IMR-90 (cell line): ENCODE measurements around the gene TCEA2. TPM values are rescaled to one million over a fixed set of nuclear protein-coding genes. Genes with fewer than 3 reads are reported as not detected.

Experiments
- ATAC-seq: fragments of 200-7000 bp; cut with Tn5 transposase; 2 replicates; pipeline ENCODE4 v1.9.1; 2020; ENCODE audit warnings: low read depth, mild to moderate bottlenecking, moderate library complexity
- BruUV-seq: library from RNA; stranded (reverse); fragments of 400-500 nt; replicated peaks from 2 replicates; lab custom pipeline; 2021; lab: Mats Ljungman, UMichigan
- CTCF ChIA-PET: fragments of 300-600 bp; formaldehyde crosslinking; extraction: SDS; loops from one replicate; lab custom pipeline; 2021; ENCODE audit warnings: antibody characterized with exemption; lab: Yijun Ruan, JAX
- POLR2A ChIA-PET: fragments of 300-600 bp; sonication (Branson Sonifier 250); formaldehyde crosslinking; loops from one replicate; lab custom pipeline; 2022; ENCODE audit warnings: antibody characterized with exemption; ENCODE audit not compliant: unreplicated experiment; lab: Charles Lee
- DNase-seq: peaks from one replicate; pipeline ENCODE4 v3.0.0; 2013
- H2AFZ ChIP-seq: replicated peaks from 2 replicates; pipeline ENCODE3; 2013; ENCODE audit warnings: low read length, mild to moderate bottlenecking; ENCODE audit not compliant: poor library complexity
- H2AK5ac ChIP-seq: 2 replicates; pipeline ENCODE4 v1.6.1; 2013; ENCODE audit warnings: low read depth, low read length, inconsistent platforms
- H2AK9ac ChIP-seq: replicated peaks from 2 replicates; pipeline ENCODE3; 2013; ENCODE audit warnings: mild to moderate bottlenecking, low read depth, low read length, moderate library complexity; ENCODE audit not compliant: poor library complexity
- H2BK120ac ChIP-seq: 2 replicates; pipeline ENCODE4 v1.6.1; 2013; ENCODE audit warnings: low read depth, low read length, inconsistent platforms
- H2BK15ac ChIP-seq: 3 replicates; pipeline ENCODE4 v1.6.1; 2013; ENCODE audit warnings: low read depth, low read length, inconsistent platforms
- H2BK20ac ChIP-seq: 2 replicates; pipeline ENCODE4 v1.6.1; 2013; ENCODE audit warnings: low read depth, mild to moderate bottlenecking, inconsistent platforms, low read length, moderate library complexity
- H2BK5ac ChIP-seq: 2 replicates; pipeline ENCODE4 v1.6.1; 2013; ENCODE audit warnings: mild to moderate bottlenecking, low read depth, low read length, inconsistent platforms; ENCODE audit not compliant: poor library complexity, severe bottlenecking
- H3K14ac ChIP-seq: replicated peaks from 2 replicates; pipeline ENCODE4 v1.6.1; 2013; ENCODE audit warnings: low read depth, low read length, inconsistent platforms
- H3K18ac ChIP-seq: 2 replicates; pipeline ENCODE4 v1.6.1; 2013; ENCODE audit warnings: low read depth, low read length, control low read depth
- H3K23ac ChIP-seq: 2 replicates; pipeline ENCODE4 v1.6.1; 2013; ENCODE audit warnings: low read depth, low read length, inconsistent platforms
- H3K27ac ChIP-seq: 2 replicates; pipeline ENCODE4 v1.5.1; 2013; ENCODE audit warnings: mild to moderate bottlenecking, control low read depth, low read length; ENCODE audit not compliant: insufficient read depth
- H3K27me3 ChIP-seq: 2 replicates; pipeline ENCODE4 v1.6.1; 2013; ENCODE audit warnings: low read length; ENCODE audit not compliant: control insufficient read depth, insufficient read depth
- H3K36me3 ChIP-seq: 2 replicates; pipeline ENCODE4 v1.6.1; 2013; ENCODE audit warnings: low read length, mixed read lengths; ENCODE audit not compliant: control insufficient read depth, insufficient read depth
- H3K4ac ChIP-seq: 2 replicates; pipeline ENCODE4 v1.6.1; 2013; ENCODE audit warnings: low read depth, low read length, inconsistent platforms
- H3K4me1 ChIP-seq: 2 replicates; pipeline ENCODE4 v1.6.1; 2013; ENCODE audit warnings: low read length, mixed read lengths; ENCODE audit not compliant: control insufficient read depth, insufficient read depth
- H3K4me2 ChIP-seq: 2 replicates; pipeline ENCODE4 v1.6.1; 2013; ENCODE audit warnings: low read depth, mild to moderate bottlenecking, control low read depth, low read length, moderate library complexity
- H3K4me3 ChIP-seq: 2 replicates; pipeline ENCODE4 v1.5.1; 2013; ENCODE audit warnings: low read depth, mild to moderate bottlenecking, control low read depth, low read length, moderate library complexity; ENCODE audit not compliant: insufficient read depth
- H3K56ac ChIP-seq: 2 replicates; pipeline ENCODE4 v1.6.1; 2013; ENCODE audit warnings: low read length, inconsistent platforms; ENCODE audit not compliant: insufficient read depth; ENCODE audit errors: extremely low read depth
- H3K79me1 ChIP-seq, 2 experiments: 2 replicates each; pipeline ENCODE4 v1.6.1; 2013; ENCODE audit warnings: low read length in 2 of 2, inconsistent platforms in 1 of 2, low read depth in 1 of 2
- H3K9ac ChIP-seq: 2 replicates; pipeline ENCODE4 v1.6.1; 2013; ENCODE audit warnings: low read depth, low read length, control low read depth
- H3K9me1 ChIP-seq: 2 replicates; pipeline ENCODE4 v1.6.1; 2013; ENCODE audit warnings: low read length, inconsistent platforms; ENCODE audit not compliant: insufficient read depth
- H3K9me3 ChIP-seq: 2 replicates; pipeline ENCODE4 v1.6.1; 2013; ENCODE audit warnings: low read length; ENCODE audit not compliant: control insufficient read depth, insufficient read depth
- H4K20me1 ChIP-seq: 2 replicates; pipeline ENCODE4 v1.6.1; 2013; ENCODE audit warnings: low read length, inconsistent platforms; ENCODE audit not compliant: insufficient read depth
- H4K5ac ChIP-seq: 2 replicates; pipeline ENCODE4 v1.6.1; 2013; ENCODE audit warnings: mild to moderate bottlenecking, low read depth, low read length, control low read depth
- H4K8ac ChIP-seq, 2 experiments: 2 replicates each; pipeline ENCODE4 v1.6.1; 2013; ENCODE audit warnings: low read depth in 2 of 2, low read length in 2 of 2, control low read depth in 1 of 2, inconsistent platforms in 1 of 2
- H4K91ac ChIP-seq: 2 replicates; pipeline ENCODE4 v1.6.1; 2013; ENCODE audit warnings: low read depth, low read length, inconsistent platforms; ENCODE audit not compliant: insufficient read depth
- CEBPB ChIP-seq: IDR thresholded peaks from 2 replicates; pipeline ENCODE4 v1.6.1; 2012; ENCODE audit warnings: low read depth, low read length, improper control_type of control experiment
- CHD1 ChIP-seq: IDR thresholded peaks from 2 replicates; pipeline ENCODE4 v1.6.1; 2012; ENCODE audit warnings: low read depth, low read length, improper control_type of control experiment
- FOS ChIP-seq: fragments of 150-350 bp; IDR thresholded peaks from 2 replicates; pipeline ENCODE4 v1.6.1; 2016; ENCODE audit warnings: low read depth, low read length
- MXI1 ChIP-seq: IDR thresholded peaks from 2 replicates; pipeline ENCODE4 v1.6.1; 2012; ENCODE audit warnings: low read depth, mild to moderate bottlenecking, low read length, moderate library complexity, borderline replicate concordance
- NFE2L2 ChIP-seq: fragments of 150-350 bp; IDR thresholded peaks from 2 replicates; pipeline ENCODE4 v1.6.1; 2016; ENCODE audit warnings: low read depth, mild to moderate bottlenecking, low read length
- RCOR1 ChIP-seq: IDR thresholded peaks from 2 replicates; pipeline ENCODE4 v1.6.1; 2012; ENCODE audit warnings: mild to moderate bottlenecking, low read length, improper control_type of control experiment; ENCODE audit not compliant: insufficient replicate concordance
- SMC3 ChIP-seq: fragments of 150-350 bp; IDR thresholded peaks from 2 replicates; pipeline ENCODE4 v1.6.1; 2016; ENCODE audit warnings: low read depth, mild to moderate bottlenecking, antibody characterized with exemption, low read length, moderate library complexity
- WGBS, 2 experiments: methylation state at CpG; one replicate each; pipeline versions ENCODE4 v1.1.5 to v1.1.7; 2013; ENCODE audit warnings: missing lambda C conversion rate in 2 of 2; ENCODE audit not compliant: insufficient read length in 1 of 2; ENCODE audit errors: extremely low coverage in 2 of 2; 5-methylcytosine and 5-hydroxymethylcytosine counted together
- dilution Hi-C: fragments of 300-500 bp; cut with HindIII; formaldehyde crosslinking; loops from one replicate; pipeline ENCODE4 v1.14.3; 2018; ENCODE audit warnings: low sequenced_read_pairs; ENCODE audit not compliant: unreplicated experiment
- in situ Hi-C: fragments of 300-500 bp; cut with MboI; formaldehyde crosslinking; loops from 3 replicates; pipeline ENCODE4 v1.14.3; 2019; ENCODE audit warnings: low sequenced_read_pairs, inconsistent platforms, mixed read lengths
- intact Hi-C: fragments of 100-400 bp; cut with micrococcal nuclease; formaldehyde crosslinking; loops from 2 replicates; pipeline ENCODE4 v1.10.0; 2022
- polyA plus RNA-seq, 3 experiments: library from polyadenylated mRNA; depleted of rRNA; stranded (reverse); fragments of >200 nt; gene quantifications; 2 replicates each; pipeline ENCODE4 v1.2.3, GENCODE V29; 2012; ENCODE audit warnings: low replicate concordance in 1 of 3
- total RNA-seq: library from RNA; depleted of rRNA; stranded (reverse); fragments of >200 nt; gene quantifications from 2 replicates; pipeline ENCODE4 v1.2.3, GENCODE V29; 2012
- TF ChIP-seq, protein P1 (sequence below): conservative IDR thresholded peaks from 2 replicates; pipeline ENCODE4 v1.5.1; 2012; ENCODE audit warnings: mild to moderate bottlenecking, low read depth, low read length, improper control_type of control experiment
- TF ChIP-seq, protein P2 (sequence below): fragments of 150-350 bp; IDR thresholded peaks from 2 replicates; pipeline ENCODE4 v1.6.1; 2017; ENCODE audit warnings: mild to moderate bottlenecking, antibody characterized with exemption, low read length, low read depth
- TF ChIP-seq, protein P3 (sequence below): fragments of 150-350 bp; IDR thresholded peaks from 2 replicates; pipeline ENCODE4 v1.6.1; 2016; ENCODE audit warnings: low read depth, mild to moderate bottlenecking, low read length, moderate library complexity, borderline replicate concordance

Gene TCEA2
- total and polyA plus RNA-seq, 2 of the 4 experiments (the other 2 are of a cell fraction) = 9.3 to 30.0 TPM

DNA sequence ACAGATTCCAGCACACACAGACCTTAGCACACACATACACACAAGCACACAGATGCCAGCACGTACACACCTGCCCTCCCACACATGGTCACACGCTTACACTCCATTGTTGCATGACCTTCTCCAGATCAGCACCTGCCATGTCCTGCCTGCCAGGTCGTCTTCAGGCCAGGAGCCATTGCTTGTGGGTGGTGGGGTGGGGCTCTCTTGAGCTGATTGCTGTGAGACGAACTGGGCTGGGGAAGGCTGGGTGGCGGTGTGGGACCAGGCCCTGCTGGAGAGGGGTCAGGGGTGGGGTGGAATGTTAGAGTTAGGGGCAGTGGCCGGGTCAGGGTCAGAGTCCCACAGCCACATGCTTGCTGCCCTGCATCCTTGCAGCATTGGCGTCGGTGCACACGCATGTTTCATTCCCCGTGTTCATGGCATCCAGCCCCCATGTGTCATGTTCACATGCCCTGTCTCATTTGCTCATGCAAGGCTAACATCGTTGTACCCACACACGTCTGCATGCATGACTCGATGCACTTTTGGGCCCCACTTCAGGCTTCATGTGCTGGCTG, 50.9 kb downstream of the TCEA2 start:
- H2BK5ac ChIP-seq = no peak overlapping the region
- H3K27me3 ChIP-seq = peaks cover 36% of the 10 kb centered on the region; the same call in 1 of the 2 replicates
- H3K9me1 ChIP-seq = no peaks in the 10 kb centered on the region
- H3K4me3 ChIP-seq = no peak overlapping the region
- no peaks in the 10 kb centered on the region for H3K36me3 ChIP-seq
- H3K79me1 ChIP-seq = no peaks in the 10 kb centered on the region
- no peak overlapping the region for H3K4me2 ChIP-seq
- H3K4ac ChIP-seq = no peak overlapping the region
- POLR2A ChIA-PET = no interaction called here
- no peak overlapping the region for H3K9ac ChIP-seq
- no peak overlapping the region for H3K56ac ChIP-seq
- CTCF ChIA-PET = no interaction called here
- H3K18ac ChIP-seq = no peak overlapping the region
- no peak for DNase-seq
- H3K27ac ChIP-seq = no peak overlapping the region
- TF ChIP-seq NFE2L2 = no peak
- TF ChIP-seq CHD1 = no peak
- no peak for TF ChIP-seq MXI1
- TF ChIP-seq, protein P1, sequence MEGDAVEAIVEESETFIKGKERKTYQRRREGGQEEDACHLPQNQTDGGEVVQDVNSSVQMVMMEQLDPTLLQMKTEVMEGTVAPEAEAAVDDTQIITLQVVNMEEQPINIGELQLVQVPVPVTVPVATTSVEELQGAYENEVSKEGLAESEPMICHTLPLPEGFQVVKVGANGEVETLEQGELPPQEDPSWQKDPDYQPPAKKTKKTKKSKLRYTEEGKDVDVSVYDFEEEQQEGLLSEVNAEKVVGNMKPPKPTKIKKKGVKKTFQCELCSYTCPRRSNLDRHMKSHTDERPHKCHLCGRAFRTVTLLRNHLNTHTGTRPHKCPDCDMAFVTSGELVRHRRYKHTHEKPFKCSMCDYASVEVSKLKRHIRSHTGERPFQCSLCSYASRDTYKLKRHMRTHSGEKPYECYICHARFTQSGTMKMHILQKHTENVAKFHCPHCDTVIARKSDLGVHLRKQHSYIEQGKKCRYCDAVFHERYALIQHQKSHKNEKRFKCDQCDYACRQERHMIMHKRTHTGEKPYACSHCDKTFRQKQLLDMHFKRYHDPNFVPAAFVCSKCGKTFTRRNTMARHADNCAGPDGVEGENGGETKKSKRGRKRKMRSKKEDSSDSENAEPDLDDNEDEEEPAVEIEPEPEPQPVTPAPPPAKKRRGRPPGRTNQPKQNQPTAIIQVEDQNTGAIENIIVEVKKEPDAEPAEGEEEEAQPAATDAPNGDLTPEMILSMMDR = no peak
- no peak for TF ChIP-seq FOS
- no peak for TF ChIP-seq CEBPB
- TF ChIP-seq, protein P2, sequence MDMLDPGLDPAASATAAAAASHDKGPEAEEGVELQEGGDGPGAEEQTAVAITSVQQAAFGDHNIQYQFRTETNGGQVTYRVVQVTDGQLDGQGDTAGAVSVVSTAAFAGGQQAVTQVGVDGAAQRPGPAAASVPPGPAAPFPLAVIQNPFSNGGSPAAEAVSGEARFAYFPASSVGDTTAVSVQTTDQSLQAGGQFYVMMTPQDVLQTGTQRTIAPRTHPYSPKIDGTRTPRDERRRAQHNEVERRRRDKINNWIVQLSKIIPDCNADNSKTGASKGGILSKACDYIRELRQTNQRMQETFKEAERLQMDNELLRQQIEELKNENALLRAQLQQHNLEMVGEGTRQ = no peak
- no peak for TF ChIP-seq SMC3
- TF ChIP-seq, protein P3, sequence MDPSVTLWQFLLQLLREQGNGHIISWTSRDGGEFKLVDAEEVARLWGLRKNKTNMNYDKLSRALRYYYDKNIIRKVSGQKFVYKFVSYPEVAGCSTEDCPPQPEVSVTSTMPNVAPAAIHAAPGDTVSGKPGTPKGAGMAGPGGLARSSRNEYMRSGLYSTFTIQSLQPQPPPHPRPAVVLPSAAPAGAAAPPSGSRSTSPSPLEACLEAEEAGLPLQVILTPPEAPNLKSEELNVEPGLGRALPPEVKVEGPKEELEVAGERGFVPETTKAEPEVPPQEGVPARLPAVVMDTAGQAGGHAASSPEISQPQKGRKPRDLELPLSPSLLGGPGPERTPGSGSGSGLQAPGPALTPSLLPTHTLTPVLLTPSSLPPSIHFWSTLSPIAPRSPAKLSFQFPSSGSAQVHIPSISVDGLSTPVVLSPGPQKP = no peak
- TF ChIP-seq RCOR1 = no peak
- no peaks in the 10 kb centered on the region for H3K4me1 ChIP-seq
- dilution Hi-C loops = no loop called here
- no peaks in the 10 kb centered on the region for H3K9me3 ChIP-seq
- ATAC-seq = no peak
- H3K23ac ChIP-seq = no peak overlapping the region
- H3K14ac ChIP-seq = no peak overlapping the region
- H4K91ac ChIP-seq = no peak overlapping the region
- no peak overlapping the region for H2AK9ac ChIP-seq
- H2BK120ac ChIP-seq = no peak overlapping the region
- H2BK15ac ChIP-seq = no peak overlapping the region
- no peak overlapping the region for H4K5ac ChIP-seq
- no peak overlapping the region for H2BK20ac ChIP-seq
- no TSS peak for BruUV-seq
- H2AFZ ChIP-seq = no peak overlapping the region
- no peaks in the 10 kb centered on the region for H4K20me1 ChIP-seq
- H4K8ac ChIP-seq = no peak overlapping the region
- in situ Hi-C loops = no loop called here
- WGBS, 2 experiments = 78% methylated on average over 8 of the region's 13 CpGs; no CpG with 5 or more reads in 1 of the 2 experiments
- no peak overlapping the region for H2AK5ac ChIP-seq
- intact Hi-C loops = no loop called here
